Epithelial cell of proximal tubule (primary cell): ENCODE results near the gene STARD7. TPM values are rescaled to one million over a fixed set of nuclear protein-coding genes. Genes with fewer than 3 reads are reported as not detected.

Source experiments
- DNase-seq: peaks from one replicate; pipeline ENCODE4 v3.0.0-alpha.2; 2011; ENCODE audit warnings: low read depth
- H3K4me3 ChIP-seq: 2 replicates; pipeline ENCODE4 v1.5.1; 2011; ENCODE audit warnings: low read depth, mild to moderate bottlenecking, low read length
- CTCF ChIP-seq: conservative IDR thresholded peaks from 2 replicates; pipeline ENCODE4 v1.5.1; 2012; ENCODE audit warnings: low read depth, mild to moderate bottlenecking, low read length
- total RNA-seq: library from RNA; depleted of rRNA; stranded (reverse); fragments of >200 nt; gene quantifications from 2 replicates; pipeline ENCODE4 v1.2.3, GENCODE V29; 2015

The STARD7 gene
- total RNA-seq, 1 donor from 2014 or later, result 99.2 TPM

GRCh38 chr2:96136129-96136720, 72.4 kb downstream of the STARD7 start:
- DNase-seq, result no peak
- TF ChIP-seq CTCF, result no peak
- no peak overlapping the region for H3K4me3 ChIP-seq

- H3K4me3 ChIP-seq, result no peak overlapping the region
- no peak for DNase-seq
- no peak for TF ChIP-seq CTCF
Observed at GRCh38 chr2:96135621-96136020, 73.0 kb downstream of the STARD7 start.

GRCh38 chr2:96135171-96135570, 73.5 kb downstream of the STARD7 start:
- no peak overlapping the region for H3K4me3 ChIP-seq
- DNase-seq, result no peak
- no peak for TF ChIP-seq CTCF

Other genes starting within 250 kb of the STARD7 start
- 4.6 and 12.8 TPM in 2 replicates for gene ANKRD36C, start 217.0 kb downstream of the STARD7 start, total RNA-seq
- 1.1 and 1.7 TPM in 2 replicates for gene GPAT2, start 173.9 kb downstream of the STARD7 start, total RNA-seq
- gene ADRA2B, start 92.3 kb downstream of the STARD7 start, total RNA-seq, result 0.23 and 0.29 TPM in 2 replicates
- not detected in 2 replicates for gene ASTL, start 70.3 kb downstream of the STARD7 start, total RNA-seq
- 4.4 and 5.4 TPM in 2 replicates for gene DUSP2, start 63.4 kb downstream of the STARD7 start, total RNA-seq
- gene TMEM127, start 57.2 kb upstream of the STARD7 start, total RNA-seq, result 21.3 and 25.9 TPM in 2 replicates
- 110 and 155 TPM in 2 replicates for gene CIAO1, start 57.4 kb upstream of the STARD7 start, total RNA-seq
- 77.2 and 88.9 TPM in 2 replicates for gene SNRNP200, start 96.7 kb upstream of the STARD7 start, total RNA-seq
- gene ITPRIPL1, start 116.5 kb upstream of the STARD7 start, total RNA-seq, result 7.7 and 10.3 TPM in 2 replicates
- gene NCAPH, start 126.9 kb upstream of the STARD7 start, total RNA-seq, result 45.2 and 58.7 TPM in 2 replicates